Measurements from ENCODE around the gene HAT1. TPM values are rescaled to one million over a fixed set of nuclear protein-coding genes. Genes with fewer than 3 reads are reported as not detected.

Gene HAT1
- polyA plus RNA-seq, 3 donors, result 16.9 to 63.3 (median 62.8) TPM

GRCh38 chr2:171879865-171880264, 42.4 kb upstream of the HAT1 start:
- Mint-ChIP-seq H3K9me3 (peaks cover 4 to 10% (median 8%) of the 10 kb centered on the region in 7 donors), H3K4me3 (no peak overlapping the region), H3K27ac (no peak overlapping the region), H3K27me3 (ENCODE audit: low read depth in 3 of 3) (no peaks in the 10 kb centered on the region), H3K36me3 (peaks cover 20 to 21% of the 10 kb centered on the region in 2 donors), H3K4me1 (no peaks in the 10 kb centered on the region)
- H3K27ac ChIP-seq (ENCODE audit: low read depth in 1 of 2, low read length in 2 of 2), result no peak overlapping the region
- H2AFZ ChIP-seq (ENCODE audit: insufficient read depth, low read depth, low read length, poor library complexity, severe bottlenecking), result no peak overlapping the region
- no peak overlapping the region for H3K4me3 ChIP-seq (replicated peaks in 1 of 3; ENCODE audit: low read depth in 2 of 3, low read length in 3 of 3)
- TF ChIP-seq, protein P1, sequence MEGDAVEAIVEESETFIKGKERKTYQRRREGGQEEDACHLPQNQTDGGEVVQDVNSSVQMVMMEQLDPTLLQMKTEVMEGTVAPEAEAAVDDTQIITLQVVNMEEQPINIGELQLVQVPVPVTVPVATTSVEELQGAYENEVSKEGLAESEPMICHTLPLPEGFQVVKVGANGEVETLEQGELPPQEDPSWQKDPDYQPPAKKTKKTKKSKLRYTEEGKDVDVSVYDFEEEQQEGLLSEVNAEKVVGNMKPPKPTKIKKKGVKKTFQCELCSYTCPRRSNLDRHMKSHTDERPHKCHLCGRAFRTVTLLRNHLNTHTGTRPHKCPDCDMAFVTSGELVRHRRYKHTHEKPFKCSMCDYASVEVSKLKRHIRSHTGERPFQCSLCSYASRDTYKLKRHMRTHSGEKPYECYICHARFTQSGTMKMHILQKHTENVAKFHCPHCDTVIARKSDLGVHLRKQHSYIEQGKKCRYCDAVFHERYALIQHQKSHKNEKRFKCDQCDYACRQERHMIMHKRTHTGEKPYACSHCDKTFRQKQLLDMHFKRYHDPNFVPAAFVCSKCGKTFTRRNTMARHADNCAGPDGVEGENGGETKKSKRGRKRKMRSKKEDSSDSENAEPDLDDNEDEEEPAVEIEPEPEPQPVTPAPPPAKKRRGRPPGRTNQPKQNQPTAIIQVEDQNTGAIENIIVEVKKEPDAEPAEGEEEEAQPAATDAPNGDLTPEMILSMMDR (IDR thresholded peaks at IDR 0.05), result no peak
- intact Hi-C loops (cut with micrococcal nuclease), result no loop called here
- WGBS (ENCODE audit: insufficient coverage), result no CpG with 5 or more reads among the region's 1 CpG
- H3K9ac ChIP-seq (ENCODE audit: insufficient read depth, low read length, poor library complexity, severe bottlenecking), result no peak overlapping the region
- no peaks in the 10 kb centered on the region for H3K27me3 ChIP-seq (ENCODE audit: control insufficient read depth in 2 of 2, insufficient read depth in 2 of 2, low read length in 2 of 2)
- DNase-seq, result no peak
- H3K79me2 ChIP-seq (ENCODE audit: insufficient read depth, low read length), result no peaks in the 10 kb centered on the region
- H3K4me2 ChIP-seq (replicated peaks; ENCODE audit: extremely low read depth, low read length, poor library complexity, severe bottlenecking), result no peak overlapping the region
- H3K4me1 ChIP-seq (ENCODE audit: control insufficient read depth in 1 of 2, insufficient read depth in 2 of 2, low read length in 2 of 2), result no peaks in the 10 kb centered on the region
- H3K36me3 ChIP-seq (replicated peaks in 1 of 2; ENCODE audit: control insufficient read depth in 1 of 2, insufficient read depth in 2 of 2, low read length in 2 of 2), result peaks cover 0 to 13% of the 10 kb centered on the region in 2 donors
- peaks cover 8% of the 10 kb centered on the region for H4K20me1 ChIP-seq (ENCODE audit: insufficient read depth, low read length)
- H3K9me3 ChIP-seq (replicated peaks in 1 of 2; ENCODE audit: control insufficient read depth in 1 of 2, insufficient read depth in 1 of 2, low read length in 2 of 2), result no peaks in the 10 kb centered on the region

- Mint-ChIP-seq H3K36me3 (peaks cover 14% of the 10 kb centered on the region in 2 donors), H3K4me3 (no peak overlapping the region), H3K4me1 (no peaks in the 10 kb centered on the region), H3K27ac (no peak overlapping the region), H3K9me3 (peaks cover 0 to 1% (median under 1%) of the 10 kb centered on the region in 7 donors), H3K27me3 (ENCODE audit: low read depth in 3 of 3) (no peaks in the 10 kb centered on the region)
- H3K9me3 ChIP-seq (replicated peaks in 1 of 2; ENCODE audit: control insufficient read depth in 1 of 2, insufficient read depth in 1 of 2, low read length in 2 of 2), result no peaks in the 10 kb centered on the region
- H3K4me2 ChIP-seq (replicated peaks; ENCODE audit: extremely low read depth, low read length, poor library complexity, severe bottlenecking), result no peak overlapping the region
- no peak for DNase-seq
- H3K36me3 ChIP-seq (replicated peaks in 1 of 2; ENCODE audit: control insufficient read depth in 1 of 2, insufficient read depth in 2 of 2, low read length in 2 of 2), result peaks cover 0 to 7% of the 10 kb centered on the region in 2 donors
- WGBS (ENCODE audit: insufficient coverage), result no CpG with 5 or more reads among the region's 3 CpGs
- H4K20me1 ChIP-seq (ENCODE audit: insufficient read depth, low read length), result peaks cover 8% of the 10 kb centered on the region
- no peaks in the 10 kb centered on the region for H3K27me3 ChIP-seq (ENCODE audit: control insufficient read depth in 2 of 2, insufficient read depth in 2 of 2, low read length in 2 of 2)
- no peaks in the 10 kb centered on the region for H3K79me2 ChIP-seq (ENCODE audit: insufficient read depth, low read length)
- H3K4me3 ChIP-seq (replicated peaks in 1 of 3; ENCODE audit: low read depth in 2 of 3, low read length in 3 of 3), result no peak overlapping the region
- intact Hi-C loops (cut with micrococcal nuclease), result no loop called here
- H3K4me1 ChIP-seq (ENCODE audit: control insufficient read depth in 1 of 2, insufficient read depth in 2 of 2, low read length in 2 of 2), result no peaks in the 10 kb centered on the region
- TF ChIP-seq, protein P1 (IDR thresholded peaks at IDR 0.05), result no peak
- no peak overlapping the region for H3K9ac ChIP-seq (ENCODE audit: insufficient read depth, low read length, poor library complexity, severe bottlenecking)
- H3K27ac ChIP-seq (ENCODE audit: low read depth in 1 of 2, low read length in 2 of 2), result no peak overlapping the region
- H2AFZ ChIP-seq (ENCODE audit: insufficient read depth, low read depth, low read length, poor library complexity, severe bottlenecking), result no peak overlapping the region
Measured at GRCh38 chr2:171880774-171881173, 41.5 kb upstream of the HAT1 start.

Measured in CD14-positive monocyte (primary cell).